GM19351 (cell line): ENCODE results near the gene NUBPL.
"Not testable (repeated sequence)": the region's sequence is repeated elsewhere in the genome, so short reads cannot be mapped to it uniquely, and the experiment has no call there.

Experiments used
- ATAC-seq: cut with Tn5 transposase; IDR thresholded peaks from one replicate; pipeline ENCODE4 v1.9.1; 2021; ENCODE audit warnings: mild to moderate bottlenecking, moderate library complexity; ENCODE audit not compliant: unreplicated experiment

The NUBPL gene

GRCh38 chr14:31660728-31661127 lies 99.5 kb downstream of the NUBPL start:
- ATAC-seq, result no peak

GRCh38 chr14:31668348-31668747 lies 107.1 kb downstream of the NUBPL start:
- ATAC-seq, result no peak

GRCh38 chr14:31672709-31673108 lies 111.5 kb downstream of the NUBPL start:
- no peak for ATAC-seq

- ATAC-seq, result no peak
These were observed 115.8 kb downstream of the NUBPL start for GRCh38 chr14:31677052-31677451.

GRCh38 chr14:31677630-31678029 lies 116.4 kb downstream of the NUBPL start:
- ATAC-seq, result no peak

- ATAC-seq, result no peak
These were observed 117.4 kb downstream of the NUBPL start for GRCh38 chr14:31678421-31679249.

- ATAC-seq, result no peak
These were observed 121.6 kb downstream of the NUBPL start for GRCh38 chr14:31682768-31683167.

- ATAC-seq, result no peak
These were observed 126.5 kb downstream of the NUBPL start for GRCh38 chr14:31687726-31688125.

- no peak for ATAC-seq
These were observed 128.9 kb downstream of the NUBPL start for GRCh38 chr14:31690056-31690455.

GRCh38 chr14:31692376-31692781 lies 131.2 kb downstream of the NUBPL start:
- ATAC-seq, result no peak

- no peak for ATAC-seq
These were observed 135.2 kb downstream of the NUBPL start for GRCh38 chr14:31696378-31696777.

- ATAC-seq, result no peak
These were observed 138.6 kb downstream of the NUBPL start for GRCh38 chr14:31699809-31700208.

- ATAC-seq, result no peak
These were observed 139.3 kb downstream of the NUBPL start for GRCh38 chr14:31700282-31701074.

GRCh38 chr14:31702130-31702529 lies 140.9 kb downstream of the NUBPL start:
- ATAC-seq, result no peak

GRCh38 chr14:31703056-31703455 lies 141.9 kb downstream of the NUBPL start:
- no peak for ATAC-seq

- no peak for ATAC-seq
These were observed 144.5 kb downstream of the NUBPL start for GRCh38 chr14:31705731-31706130.

GRCh38 chr14:31708661-31709060 lies 147.5 kb downstream of the NUBPL start:
- not testable (repeated sequence) for ATAC-seq

GRCh38 chr14:31712244-31713127 lies 151.3 kb downstream of the NUBPL start:
- no peak for ATAC-seq

GRCh38 chr14:31716208-31716607 lies 155.0 kb downstream of the NUBPL start:
- no peak for ATAC-seq

GRCh38 chr14:31717294-31718085 lies 156.3 kb downstream of the NUBPL start:
- no peak for ATAC-seq
